GM19468 (cell line): ENCODE measurements around the gene DSE.

Experiments used
- ATAC-seq: cut with Tn5 transposase; IDR thresholded peaks from one replicate; pipeline ENCODE4 v1.9.1; 2021; ENCODE audit warnings: mild to moderate bottlenecking, moderate library complexity, moderate number of reproducible peaks; ENCODE audit not compliant: unreplicated experiment; ENCODE audit errors: extremely low read depth

The DSE gene

GRCh38 chr6:116465246-116465645 is 94.5 kb downstream of the DSE start:
- no peak for ATAC-seq

GRCh38 chr6:116467096-116467495 is 96.3 kb downstream of the DSE start:
- no peak for ATAC-seq

- ATAC-seq = no peak
These were observed 96.8 kb downstream of the DSE start for GRCh38 chr6:116467514-116467913.

- ATAC-seq = no peak
These were observed 97.5 kb downstream of the DSE start for GRCh38 chr6:116468293-116468692.

GRCh38 chr6:116471531-116471930 is 100.8 kb downstream of the DSE start:
- no peak for ATAC-seq

- ATAC-seq = no peak
These were observed 102.0 kb downstream of the DSE start for GRCh38 chr6:116472706-116473105.

GRCh38 chr6:116475141-116475540 is 104.4 kb downstream of the DSE start:
- ATAC-seq = no peak

- peak; percentile 100 for ATAC-seq
These were observed 105.4 kb downstream of the DSE start for GRCh38 chr6:116476002-116476678.

GRCh38 chr6:116482780-116483179 is 112.0 kb downstream of the DSE start:
- ATAC-seq = no peak

GRCh38 chr6:116483616-116484015 is 112.9 kb downstream of the DSE start:
- no peak for ATAC-seq

- ATAC-seq = no peak
These were observed 114.9 kb downstream of the DSE start for GRCh38 chr6:116485559-116486184.

- ATAC-seq = no peak
These were observed 121.0 kb downstream of the DSE start for GRCh38 chr6:116491610-116492330.

GRCh38 chr6:116492331-116493067 is 121.8 kb downstream of the DSE start:
- ATAC-seq = no peak
